GM12878 (cell line): ENCODE measurements around the gene UNC5B. TPM values are rescaled to one million over a fixed set of nuclear protein-coding genes. Genes with fewer than 3 reads are reported as not detected.

ENCODE experiments used
- ATAC-seq: fragments of 200-7000 bp; cut with Tn5 transposase; 3 replicates; pipeline ENCODE4 v1.9.1; 2020; ENCODE audit warnings: mild to moderate bottlenecking, moderate library complexity
- BruUV-seq: library from RNA; stranded (reverse); fragments of 400-500 nt; replicated peaks from 2 replicates; lab custom pipeline; 2021; lab: Mats Ljungman, UMichigan
- CTCF ChIA-PET: fragments of 300-600 bp; sonication (Branson Sonifier 250); formaldehyde crosslinking; extraction: SDS; loops from one replicate; lab custom pipeline; 2021; ENCODE audit warnings: inconsistent platforms; lab: Yijun Ruan, JAX
- POLR2A ChIA-PET: fragments of 350-600 bp; formaldehyde crosslinking; extraction: SDS; loops from one replicate; lab custom pipeline; 2021; ENCODE audit warnings: inconsistent platforms; lab: Charles Lee
- RAD21 ChIA-PET: fragments of 300-600 bp; sonication (Branson Sonifier 250); formaldehyde crosslinking; loops from one replicate; lab custom pipeline; 2023; ENCODE audit warnings: antibody characterized with exemption; ENCODE audit not compliant: unreplicated experiment; lab: Charles Lee
- SMC1A ChIA-PET: fragments of 300-600 bp; sonication (Branson Sonifier 250); formaldehyde crosslinking; loops from one replicate; lab custom pipeline; 2023; ENCODE audit not compliant: unreplicated experiment, uncharacterized antibody; lab: Charles Lee
- DNase-seq: peaks from one replicate; pipeline ENCODE4 v3.0.0-alpha.2; 2011; ENCODE audit warnings: low read depth, low spot score
- FAIRE-seq: peaks from 3 replicates; lab custom pipeline; 2011; peaks lifted over from hg19 to GRCh38; lab: Jason Lieb, UNC
- H2AFZ ChIP-seq: 2 replicates; pipeline ENCODE4 v1.6.0; 2011; ENCODE audit warnings: low read depth, low read length, control low read depth; ENCODE audit not compliant: control insufficient read depth
- H3K27ac ChIP-seq: 2 replicates; pipeline ENCODE4 v1.5.1; 2011; ENCODE audit warnings: control low read depth; ENCODE audit not compliant: control insufficient read depth, insufficient read depth
- H3K27me3 ChIP-seq, 2 experiments: replicated peaks in 1 of 2; 2 replicates each; pipeline versions ENCODE4 v1.6.0 to v1.6.1; 2011; ENCODE audit warnings: low read length in 1 of 2; ENCODE audit not compliant: control insufficient read depth in 2 of 2, insufficient read depth in 2 of 2
- H3K36me3 ChIP-seq, 2 experiments: 2 replicates each; pipeline ENCODE4 v1.5.1; 2011; ENCODE audit warnings: low read length in 1 of 2; ENCODE audit not compliant: control insufficient read depth in 2 of 2, insufficient read depth in 2 of 2
- H3K4me1 ChIP-seq: 2 replicates; pipeline ENCODE4 v1.6.1; 2011; ENCODE audit warnings: mild to moderate bottlenecking, low read length, moderate library complexity, mixed read lengths; ENCODE audit not compliant: control insufficient read depth, insufficient read depth
- H3K4me2 ChIP-seq: 2 replicates; pipeline ENCODE4 v1.6.0; 2011; ENCODE audit warnings: control low read depth; ENCODE audit not compliant: control insufficient read depth, insufficient read depth
- H3K4me3 ChIP-seq: fragments of 200-600 bp; sonication (generic); 2 replicates; pipeline ENCODE4 v1.5.1; 2016
- H3K79me2 ChIP-seq: 2 replicates; pipeline ENCODE4 v1.6.0; 2011; ENCODE audit warnings: low read length; ENCODE audit not compliant: control insufficient read depth, insufficient read depth
- H3K9ac ChIP-seq: 2 replicates; pipeline ENCODE4 v1.8.0; 2011; ENCODE audit warnings: low read length, control low read depth, mixed read lengths; ENCODE audit not compliant: control insufficient read depth, insufficient read depth
- H3K9me3 ChIP-seq: replicated peaks from 3 replicates; pipeline ENCODE4 v1.5.1; 2011; ENCODE audit warnings: mild to moderate bottlenecking, low read length; ENCODE audit not compliant: control insufficient read depth, insufficient read depth
- H4K20me1 ChIP-seq: 2 replicates; pipeline ENCODE4 v1.6.0; 2011; ENCODE audit not compliant: control insufficient read depth, insufficient read depth
- CHD1 ChIP-seq: IDR thresholded peaks from 2 replicates; pipeline ENCODE4 v1.6.1; 2012; ENCODE audit warnings: low read depth, low read length, improper control_type of control experiment
- CTCF ChIP-seq, 3 experiments: IDR thresholded peaks in 2 of 3; conservative IDR thresholded peaks in 1 of 3; 2 replicates each; pipeline ENCODE4 v1.5.1; 2011; ENCODE audit warnings: low read depth in 3 of 3, low read length in 3 of 3, mild to moderate bottlenecking in 3 of 3, control low read depth in 2 of 3, moderate library complexity in 2 of 3, inconsistent platforms in 1 of 3, mixed read lengths in 1 of 3; ENCODE audit not compliant: control insufficient read depth in 2 of 3, insufficient read depth in 1 of 3; ENCODE audit errors: extremely low read depth in 1 of 3
- IKZF1 ChIP-seq: fragments of 450-650 bp; conservative IDR thresholded peaks from 2 replicates; pipeline ENCODE4 v1.6.1; 2017; ENCODE audit warnings: antibody characterized with exemption, mild to moderate bottlenecking
- LARP7 ChIP-seq: fragments of 450-650 bp; IDR thresholded peaks from 2 replicates; pipeline ENCODE4 v1.6.1; 2017; ENCODE audit warnings: mild to moderate bottlenecking
- ZBTB40 ChIP-seq: fragments of 450-650 bp; IDR thresholded peaks from 2 replicates; pipeline ENCODE4 v1.6.1; 2016; ENCODE audit warnings: mild to moderate bottlenecking, moderate library complexity, borderline replicate concordance
- WGBS: methylation state at CpG from one replicate; pipeline ENCODE4 v1.1.6; 2016; ENCODE audit warnings: low lambda C conversion rate; ENCODE audit not compliant: insufficient replicate concordance, insufficient coverage; ENCODE audit errors: missing lambda C conversion rate; 5-methylcytosine and 5-hydroxymethylcytosine counted together
- in situ Hi-C: fragments of 300-500 bp; cut with MboI; formaldehyde crosslinking; loops from 9 replicates; pipeline ENCODE4 v1.14.3; 2018; ENCODE audit warnings: mixed read lengths
- intact Hi-C: fragments of 100-400 bp; cut with micrococcal nuclease; formaldehyde crosslinking; loops from one replicate; pipeline ENCODE4 v1.14.2; 2022; ENCODE audit not compliant: unreplicated experiment
- polyA plus RNA-seq, 11 experiments: library from polyadenylated mRNA; depleted of rRNA in 4 of 11; unstranded in 6 of 11; stranded (reverse) in 5 of 11; fragments of >200 nt; fragmentation: Nextera tagmentation in 4 of 11; fragmentation: Illumina TruSeq in 1 of 11; extraction: Ambion mirVana in 4 of 11; extraction: Trizol in 1 of 11; gene quantifications; 1 replicate in 1 of 11; 2 replicates in 10 of 11; pipeline versions ENCODE4 v1.2.1 to v1.2.3, GENCODE V29; 2011 to 2016; ENCODE audit warnings: inconsistent platforms in 2 of 11, missing spikeins in 2 of 11, low read depth in 1 of 11
- total RNA-seq, 4 experiments: library from RNA; depleted of rRNA in 3 of 4; stranded (reverse); fragments of >200 nt in 3 of 4; fragmentation: Illumina TruSeq in 1 of 4; extraction: Trizol in 1 of 4; gene quantifications; 2 replicates each; pipeline versions ENCODE4 v1.2.1 to v1.2.3, GENCODE V29; 2013 to 2021
- TF ChIP-seq, protein P1 (sequence below): fragments of 450-650 bp; formaldehyde crosslinking; IDR thresholded peaks from 2 replicates; pipeline ENCODE4 v1.5.0; 2022; ENCODE audit warnings: mild to moderate bottlenecking, missing genetic modification characterization
- TF ChIP-seq, protein P2 (sequence below): IDR thresholded peaks from 2 replicates; pipeline ENCODE4 v1.6.1; 2012; ENCODE audit warnings: mild to moderate bottlenecking, low read depth, low read length

The UNC5B gene
- total and polyA plus RNA-seq, 10 of the 15 experiments (the other 5 are each of a cell fraction or from before 2014, with no cell fraction given), result 0.03 to 0.08 TPM; not detected in 8

GRCh38 chr10:71247804-71248203 is 35.4 kb downstream of the UNC5B start:
- in situ Hi-C loops (no loop called here), intact Hi-C loops (no loop called here)
- peaks cover 0 to 4% of the 10 kb centered on the region in 2 experiments; a peak in 2 of 4 replicates for H3K27me3 ChIP-seq
- no peaks in the 10 kb centered on the region for H3K4me1 ChIP-seq
- no peaks in the 10 kb centered on the region for H3K9me3 ChIP-seq
- CTCF ChIA-PET, result interaction anchor here (0.6 to 2.5 kb wide), 3 partner anchors 37 to 786 kb away, joined by 3 to 8 read pairs (median 4); no protein-coding TSS in a partner anchor
- RAD21 ChIA-PET, result no interaction called here
- POLR2A ChIA-PET, result no interaction called here
- no peak overlapping the region for H3K27ac ChIP-seq
- H3K36me3 ChIP-seq, result no peaks in the 10 kb centered on the region
- no peaks in the 10 kb centered on the region for H4K20me1 ChIP-seq
- no peak overlapping the region for H3K4me3 ChIP-seq
- H2AFZ ChIP-seq, result no peak overlapping the region
- WGBS, result 0% methylated on average over 1 of the region's 1 CpG
- FAIRE-seq (no peak), DNase-seq (no peak), ATAC-seq (no peak)
- no TSS peak for BruUV-seq
- no peak overlapping the region for H3K9ac ChIP-seq
- H3K4me2 ChIP-seq, result no peak overlapping the region
- H3K79me2 ChIP-seq, result no peaks in the 10 kb centered on the region
- SMC1A ChIA-PET, result no interaction called here
- TF ChIP-seq, protein P1, sequence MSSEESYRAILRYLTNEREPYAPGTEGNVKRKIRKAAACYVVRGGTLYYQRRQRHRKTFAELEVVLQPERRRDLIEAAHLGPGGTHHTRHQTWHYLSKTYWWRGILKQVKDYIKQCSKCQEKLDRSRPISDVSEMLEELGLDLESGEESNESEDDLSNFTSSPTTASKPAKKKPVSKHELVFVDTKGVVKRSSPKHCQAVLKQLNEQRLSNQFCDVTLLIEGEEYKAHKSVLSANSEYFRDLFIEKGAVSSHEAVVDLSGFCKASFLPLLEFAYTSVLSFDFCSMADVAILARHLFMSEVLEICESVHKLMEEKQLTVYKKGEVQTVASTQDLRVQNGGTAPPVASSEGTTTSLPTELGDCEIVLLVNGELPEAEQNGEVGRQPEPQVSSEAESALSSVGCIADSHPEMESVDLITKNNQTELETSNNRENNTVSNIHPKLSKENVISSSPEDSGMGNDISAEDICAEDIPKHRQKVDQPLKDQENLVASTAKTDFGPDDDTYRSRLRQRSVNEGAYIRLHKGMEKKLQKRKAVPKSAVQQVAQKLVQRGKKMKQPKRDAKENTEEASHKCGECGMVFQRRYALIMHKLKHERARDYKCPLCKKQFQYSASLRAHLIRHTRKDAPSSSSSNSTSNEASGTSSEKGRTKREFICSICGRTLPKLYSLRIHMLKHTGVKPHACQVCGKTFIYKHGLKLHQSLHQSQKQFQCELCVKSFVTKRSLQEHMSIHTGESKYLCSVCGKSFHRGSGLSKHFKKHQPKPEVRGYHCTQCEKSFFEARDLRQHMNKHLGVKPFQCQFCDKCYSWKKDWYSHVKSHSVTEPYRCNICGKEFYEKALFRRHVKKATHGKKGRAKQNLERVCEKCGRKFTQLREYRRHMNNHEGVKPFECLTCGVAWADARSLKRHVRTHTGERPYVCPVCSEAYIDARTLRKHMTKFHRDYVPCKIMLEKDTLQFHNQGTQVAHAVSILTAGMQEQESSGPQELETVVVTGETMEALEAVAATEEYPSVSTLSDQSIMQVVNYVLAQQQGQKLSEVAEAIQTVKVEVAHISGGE (CRISPR knock-in tag), result no peak
- TF ChIP-seq ZBTB40 (no peak), IKZF1 (no peak), CHD1 (no peak), LARP7 (no peak), CTCF (IDR thresholded peaks at IDR 0.05 in 2 of 3, conservative IDR thresholded peaks at IDR 0.05 in 1 of 3; ENCODE audit: control insufficient read depth in 2 of 3, extremely low read depth in 1 of 3, insufficient read depth in 1 of 3, low read depth in 3 of 3, low read length in 3 of 3) (no peak)
- TF ChIP-seq, protein P2, sequence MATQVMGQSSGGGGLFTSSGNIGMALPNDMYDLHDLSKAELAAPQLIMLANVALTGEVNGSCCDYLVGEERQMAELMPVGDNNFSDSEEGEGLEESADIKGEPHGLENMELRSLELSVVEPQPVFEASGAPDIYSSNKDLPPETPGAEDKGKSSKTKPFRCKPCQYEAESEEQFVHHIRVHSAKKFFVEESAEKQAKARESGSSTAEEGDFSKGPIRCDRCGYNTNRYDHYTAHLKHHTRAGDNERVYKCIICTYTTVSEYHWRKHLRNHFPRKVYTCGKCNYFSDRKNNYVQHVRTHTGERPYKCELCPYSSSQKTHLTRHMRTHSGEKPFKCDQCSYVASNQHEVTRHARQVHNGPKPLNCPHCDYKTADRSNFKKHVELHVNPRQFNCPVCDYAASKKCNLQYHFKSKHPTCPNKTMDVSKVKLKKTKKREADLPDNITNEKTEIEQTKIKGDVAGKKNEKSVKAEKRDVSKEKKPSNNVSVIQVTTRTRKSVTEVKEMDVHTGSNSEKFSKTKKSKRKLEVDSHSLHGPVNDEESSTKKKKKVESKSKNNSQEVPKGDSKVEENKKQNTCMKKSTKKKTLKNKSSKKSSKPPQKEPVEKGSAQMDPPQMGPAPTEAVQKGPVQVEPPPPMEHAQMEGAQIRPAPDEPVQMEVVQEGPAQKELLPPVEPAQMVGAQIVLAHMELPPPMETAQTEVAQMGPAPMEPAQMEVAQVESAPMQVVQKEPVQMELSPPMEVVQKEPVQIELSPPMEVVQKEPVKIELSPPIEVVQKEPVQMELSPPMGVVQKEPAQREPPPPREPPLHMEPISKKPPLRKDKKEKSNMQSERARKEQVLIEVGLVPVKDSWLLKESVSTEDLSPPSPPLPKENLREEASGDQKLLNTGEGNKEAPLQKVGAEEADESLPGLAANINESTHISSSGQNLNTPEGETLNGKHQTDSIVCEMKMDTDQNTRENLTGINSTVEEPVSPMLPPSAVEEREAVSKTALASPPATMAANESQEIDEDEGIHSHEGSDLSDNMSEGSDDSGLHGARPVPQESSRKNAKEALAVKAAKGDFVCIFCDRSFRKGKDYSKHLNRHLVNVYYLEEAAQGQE, result no peak
